ENCODE results near the gene TMPRSS13. TPM values are rescaled to one million over a fixed set of nuclear protein-coding genes. Genes with fewer than 3 reads are reported as not detected.
"Not testable (repeated sequence)": the region's sequence is repeated elsewhere in the genome, so short reads cannot be mapped to it uniquely, and the experiment has no call there.

Gene TMPRSS13
- total and polyA plus RNA-seq, 2 experiments from 2014 or later: not detected

DNA sequence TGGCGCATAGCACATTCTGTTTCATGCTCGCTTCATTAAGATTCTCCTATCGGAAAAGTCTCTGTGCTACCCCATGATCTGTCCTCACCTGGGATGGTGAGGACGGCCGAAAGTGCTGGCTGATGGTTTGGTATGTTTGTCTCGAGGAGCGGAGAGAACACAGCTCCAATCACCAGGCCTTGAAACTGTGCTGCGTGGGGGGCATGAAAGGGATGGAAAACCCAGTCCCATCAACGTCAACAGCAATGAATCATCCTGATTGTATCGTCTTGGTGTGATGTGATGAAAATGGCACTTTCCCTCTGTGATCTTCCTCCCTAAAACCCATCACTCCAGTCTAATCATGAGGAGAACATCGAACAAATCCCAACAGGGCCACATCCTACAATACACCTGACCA is 61.1 kb downstream of the TMPRSS13 start:
- Histone ChIP-seq H3K9ac (no peak overlapping the region), H3K4me1 (ENCODE audit: insufficient read depth) (no peaks in the 10 kb centered on the region)
- in situ Hi-C loops (cut with MboI): no loop called here

DNA sequence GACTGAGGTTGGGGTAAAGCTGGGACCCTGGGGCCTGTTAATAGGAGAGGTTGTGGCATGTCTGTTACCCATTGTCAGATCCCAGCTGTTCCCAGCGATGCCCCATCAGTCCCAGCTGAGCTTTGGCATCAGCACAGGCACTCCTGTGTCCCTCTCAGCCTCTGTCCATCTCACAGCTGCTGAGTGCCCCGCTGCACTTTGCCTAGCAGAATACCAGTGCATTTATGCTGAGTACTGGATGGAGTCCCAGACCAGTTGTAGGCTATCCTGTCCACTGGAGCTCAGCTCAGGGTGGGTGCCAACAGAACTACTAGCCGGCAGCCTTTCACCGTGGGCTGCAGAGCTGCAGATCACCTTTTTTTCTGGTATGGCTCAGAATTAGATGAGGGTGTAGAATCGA is 62.7 kb downstream of the TMPRSS13 start:
- no peak for TF ChIP-seq EZH2phosphoT487 (IDR thresholded peaks at IDR 0.05; ENCODE audit: insufficient read depth, low read depth)
- TF ChIP-seq EZH2 (IDR thresholded peaks at IDR 0.05; ENCODE audit: insufficient read depth, poor library complexity, severe bottlenecking): no peak
- Histone ChIP-seq H3K79me2 (ENCODE audit: insufficient read depth) (no peaks in the 10 kb centered on the region), H3K27me3 (replicated peaks; ENCODE audit: insufficient read depth) (peaks cover under 1% of the 10 kb centered on the region; the same call in 1 of the 2 replicates), H3K9me2 (ENCODE audit: insufficient read depth) (no peaks in the 10 kb centered on the region), H3K4me2 (ENCODE audit: unreplicated experiment) (no peak overlapping the region), H3K4me1 (ENCODE audit: insufficient read depth) (no peaks in the 10 kb centered on the region), H2AFZ (no peak overlapping the region), H3K9ac (no peak overlapping the region), H3K27ac (no peak overlapping the region), H4K20me1 (ENCODE audit: insufficient read depth) (no peaks in the 10 kb centered on the region), H3F3A (ENCODE audit: insufficient read depth) (no peaks in the 10 kb centered on the region), H3K9me3 (ENCODE audit: low read depth) (no peaks in the 10 kb centered on the region), H3K4me3 (no peak overlapping the region), H3K36me3 (ENCODE audit: low read depth) (no peaks in the 10 kb centered on the region)
- in situ Hi-C loops (cut with MboI): no loop called here
- no peak for DNase-seq
- 41 to 45% methylated on average over 5 of the region's 5 CpGs for WGBS, 2 experiments (ENCODE audit: low coverage in 1 of 2, low lambda C conversion rate in 2 of 2, missing lambda C conversion rate in 2 of 2)

More for the DNA sequence above, 61.1 kb downstream of the TMPRSS13 start:
- H3K9me3 ChIP-seq (ENCODE audit: low read depth): no peaks in the 10 kb centered on the region
- no peak overlapping the region for H2AFZ ChIP-seq
- no peak overlapping the region for H3K27ac ChIP-seq
- H3K4me2 ChIP-seq (ENCODE audit: unreplicated experiment): no peak overlapping the region
- no peaks in the 10 kb centered on the region for H3F3A ChIP-seq (ENCODE audit: insufficient read depth)
- no peaks in the 10 kb centered on the region for H4K20me1 ChIP-seq (ENCODE audit: insufficient read depth)
- 45 to 57% methylated on average over 11 of the region's 11 CpGs for WGBS, 2 experiments (ENCODE audit: low coverage in 1 of 2, low lambda C conversion rate in 2 of 2, missing lambda C conversion rate in 2 of 2)
- TF ChIP-seq EZH2 (IDR thresholded peaks at IDR 0.05; ENCODE audit: insufficient read depth, poor library complexity, severe bottlenecking) (no peak), EZH2phosphoT487 (IDR thresholded peaks at IDR 0.05; ENCODE audit: insufficient read depth, low read depth) (no peak)
- H3K79me2 ChIP-seq (ENCODE audit: insufficient read depth): no peaks in the 10 kb centered on the region
- H3K27me3 ChIP-seq (replicated peaks; ENCODE audit: insufficient read depth): peaks cover 15% of the 10 kb centered on the region
- H3K36me3 ChIP-seq (ENCODE audit: low read depth): no peaks in the 10 kb centered on the region
- no peak for DNase-seq
- no peaks in the 10 kb centered on the region for H3K9me2 ChIP-seq (ENCODE audit: insufficient read depth)
- no peak overlapping the region for H3K4me3 ChIP-seq

DNA sequence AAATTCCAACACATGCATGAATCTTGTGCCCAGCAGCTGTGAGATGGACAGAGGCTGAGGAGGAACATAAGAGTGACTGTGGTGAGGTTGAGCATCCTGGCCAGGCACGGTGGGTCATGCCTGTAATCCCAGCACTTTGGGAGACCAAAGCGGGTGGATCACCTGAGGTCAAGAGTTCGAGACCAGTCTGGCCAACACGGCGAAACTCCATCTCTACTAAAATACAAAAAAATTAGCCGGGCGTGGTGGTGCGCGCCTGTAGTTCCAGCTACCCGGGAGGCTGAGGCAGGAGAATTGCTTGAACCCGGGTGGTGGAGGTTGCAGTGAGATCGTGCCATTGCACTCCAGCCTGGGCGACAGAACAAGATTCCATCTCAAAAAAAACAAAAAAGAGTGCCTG is 63.7 kb downstream of the TMPRSS13 start:
- H3K79me2 ChIP-seq (ENCODE audit: insufficient read depth); in situ Hi-C loops (cut with MboI); H3K9me3 ChIP-seq (ENCODE audit: low read depth); H3K27ac ChIP-seq; H3K36me3 ChIP-seq (ENCODE audit: low read depth); H3K4me3 ChIP-seq; H4K20me1 ChIP-seq (ENCODE audit: insufficient read depth); H3F3A ChIP-seq (ENCODE audit: insufficient read depth); H3K4me2 ChIP-seq (ENCODE audit: unreplicated experiment); DNase-seq; H3K4me1 ChIP-seq (ENCODE audit: insufficient read depth); H2AFZ ChIP-seq; H3K9me2 ChIP-seq (ENCODE audit: insufficient read depth); H3K27me3 ChIP-seq (replicated peaks; ENCODE audit: insufficient read depth); H3K9ac ChIP-seq: not testable (repeated sequence)
- WGBS, 2 experiments (ENCODE audit: low coverage in 1 of 2, low lambda C conversion rate in 2 of 2, missing lambda C conversion rate in 2 of 2): 57 to 66% methylated on average over 13 of the region's 13 CpGs

DNA sequence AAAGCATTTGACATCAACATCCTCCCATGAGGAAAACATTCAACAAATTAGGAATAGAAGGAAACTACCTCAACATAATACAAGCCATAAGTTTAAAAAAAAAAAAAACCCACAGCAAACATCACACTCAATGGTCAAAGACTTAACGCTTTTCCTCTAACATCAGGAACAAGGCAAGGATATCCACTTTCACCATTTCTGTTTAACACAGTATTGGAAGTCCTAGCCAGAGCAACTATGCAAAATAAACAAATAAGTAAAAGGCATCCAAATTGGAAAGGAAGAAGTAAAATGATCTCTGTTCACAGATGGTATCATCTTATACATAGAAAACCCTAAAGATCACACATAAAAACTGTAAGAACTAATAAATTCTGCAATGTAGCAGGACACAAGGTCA is 65.8 kb downstream of the TMPRSS13 start:
- no peaks in the 10 kb centered on the region; the same call in none of the 2 replicates for H3K27me3 ChIP-seq (replicated peaks; ENCODE audit: insufficient read depth)
- H4K20me1 ChIP-seq (ENCODE audit: insufficient read depth): no peaks in the 10 kb centered on the region
- no peak overlapping the region for H2AFZ ChIP-seq
- H3K9ac ChIP-seq: no peak overlapping the region
- no peak overlapping the region for H3K4me3 ChIP-seq
- H3K9me3 ChIP-seq (ENCODE audit: low read depth): no peaks in the 10 kb centered on the region
- no peaks in the 10 kb centered on the region for H3K9me2 ChIP-seq (ENCODE audit: insufficient read depth)
- no peak overlapping the region for H3K27ac ChIP-seq
- no peaks in the 10 kb centered on the region for H3F3A ChIP-seq (ENCODE audit: insufficient read depth)
- 88 to 96% methylated on average over 1 of the region's 1 CpG for WGBS, 2 experiments (ENCODE audit: low coverage in 1 of 2, low lambda C conversion rate in 2 of 2, missing lambda C conversion rate in 2 of 2)
- no peak overlapping the region for H3K4me2 ChIP-seq (ENCODE audit: unreplicated experiment)
- no peak for TF ChIP-seq EZH2phosphoT487 (IDR thresholded peaks at IDR 0.05; ENCODE audit: insufficient read depth, low read depth)
- no peak for TF ChIP-seq EZH2 (IDR thresholded peaks at IDR 0.05; ENCODE audit: insufficient read depth, poor library complexity, severe bottlenecking)
- no peaks in the 10 kb centered on the region for H3K79me2 ChIP-seq (ENCODE audit: insufficient read depth)
- no peak for DNase-seq
- H3K36me3 ChIP-seq (ENCODE audit: low read depth): no peaks in the 10 kb centered on the region
- in situ Hi-C loops (cut with MboI): no loop called here
- no peaks in the 10 kb centered on the region for H3K4me1 ChIP-seq (ENCODE audit: insufficient read depth)

DNA sequence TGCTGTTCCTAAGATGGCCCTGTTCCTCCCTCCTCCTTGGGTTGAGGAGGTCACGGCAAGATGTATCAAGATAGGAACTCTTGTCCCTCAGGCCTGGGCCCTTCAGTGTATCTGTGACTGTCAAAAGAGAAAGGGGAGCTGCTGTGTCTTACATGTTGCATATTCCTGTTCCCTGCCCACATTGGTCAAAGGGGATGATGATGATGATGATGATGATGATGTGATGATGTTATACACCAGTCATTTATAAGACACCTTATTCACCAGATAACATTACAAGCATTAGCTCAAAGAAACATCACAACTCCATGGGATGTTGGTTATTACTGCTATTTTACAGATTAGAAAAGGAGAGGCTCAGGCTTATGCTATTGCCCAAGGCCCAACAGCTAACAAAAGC is 66.4 kb downstream of the TMPRSS13 start:
- in situ Hi-C loops (cut with MboI): no loop called here
- no peaks in the 10 kb centered on the region for H3K36me3 ChIP-seq (ENCODE audit: low read depth)
- WGBS, 2 experiments (ENCODE audit: low coverage in 1 of 2, low lambda C conversion rate in 2 of 2, missing lambda C conversion rate in 2 of 2): 18 to 50% methylated on average over 1 of the region's 1 CpG

More for the DNA sequence above, 66.4 kb downstream of the TMPRSS13 start:
- DNase-seq: no peak
- H2AFZ ChIP-seq: no peak overlapping the region
- H3K9me2 ChIP-seq (ENCODE audit: insufficient read depth): no peaks in the 10 kb centered on the region
- H3K4me3 ChIP-seq: no peak overlapping the region
- no peak overlapping the region for H3K9ac ChIP-seq
- H3K4me1 ChIP-seq (ENCODE audit: insufficient read depth): no peaks in the 10 kb centered on the region
- TF ChIP-seq EZH2phosphoT487 (IDR thresholded peaks at IDR 0.05; ENCODE audit: insufficient read depth, low read depth) (no peak), EZH2 (IDR thresholded peaks at IDR 0.05; ENCODE audit: insufficient read depth, poor library complexity, severe bottlenecking) (no peak)
- H4K20me1 ChIP-seq (ENCODE audit: insufficient read depth): no peaks in the 10 kb centered on the region
- no peaks in the 10 kb centered on the region for H3K9me3 ChIP-seq (ENCODE audit: low read depth)
- H3K79me2 ChIP-seq (ENCODE audit: insufficient read depth): no peaks in the 10 kb centered on the region
- H3K27ac ChIP-seq: no peak overlapping the region
- no peaks in the 10 kb centered on the region for H3F3A ChIP-seq (ENCODE audit: insufficient read depth)
- H3K4me2 ChIP-seq (ENCODE audit: unreplicated experiment): no peak overlapping the region
- H3K27me3 ChIP-seq (replicated peaks; ENCODE audit: insufficient read depth): no peaks in the 10 kb centered on the region; the same call in none of the 2 replicates
